GM12878 (cell line): ENCODE measurements around the gene ZNF423.

Experiments
- REST ChIP-seq: IDR thresholded peaks from 2 replicates; pipeline ENCODE4 v1.6.1; 2012; ENCODE audit warnings: mild to moderate bottlenecking, low read depth, low read length
- TF ChIP-seq, protein P1 (sequence below): fragments of 450-650 bp; IDR thresholded peaks from 2 replicates; pipeline ENCODE4 v1.6.1; 2017; ENCODE audit warnings: mild to moderate bottlenecking, low read depth, inconsistent platforms; ENCODE audit not compliant: poor library complexity, severe bottlenecking

DNA sequence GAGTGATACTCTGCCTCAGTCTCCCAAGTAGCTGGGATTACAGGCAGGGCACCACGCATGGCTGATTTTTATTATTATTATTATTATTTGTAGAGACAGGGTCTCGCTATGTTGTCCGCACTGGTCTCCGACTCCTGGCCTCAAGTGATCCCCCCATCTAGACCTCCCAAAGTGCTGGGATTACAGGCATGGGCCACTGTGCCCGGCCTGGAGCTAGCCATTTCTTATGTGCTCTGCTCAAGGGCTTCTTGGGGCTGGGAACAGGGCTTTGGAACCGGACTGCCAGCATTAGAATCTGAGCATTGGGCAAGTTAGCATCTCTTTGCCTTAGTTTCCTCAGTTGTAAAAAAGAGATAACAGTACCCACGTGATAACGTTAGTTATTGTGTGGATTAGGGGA lies 371.0 kb downstream of the ZNF423 start:
- TF ChIP-seq REST = no peak
- TF ChIP-seq, protein P1, sequence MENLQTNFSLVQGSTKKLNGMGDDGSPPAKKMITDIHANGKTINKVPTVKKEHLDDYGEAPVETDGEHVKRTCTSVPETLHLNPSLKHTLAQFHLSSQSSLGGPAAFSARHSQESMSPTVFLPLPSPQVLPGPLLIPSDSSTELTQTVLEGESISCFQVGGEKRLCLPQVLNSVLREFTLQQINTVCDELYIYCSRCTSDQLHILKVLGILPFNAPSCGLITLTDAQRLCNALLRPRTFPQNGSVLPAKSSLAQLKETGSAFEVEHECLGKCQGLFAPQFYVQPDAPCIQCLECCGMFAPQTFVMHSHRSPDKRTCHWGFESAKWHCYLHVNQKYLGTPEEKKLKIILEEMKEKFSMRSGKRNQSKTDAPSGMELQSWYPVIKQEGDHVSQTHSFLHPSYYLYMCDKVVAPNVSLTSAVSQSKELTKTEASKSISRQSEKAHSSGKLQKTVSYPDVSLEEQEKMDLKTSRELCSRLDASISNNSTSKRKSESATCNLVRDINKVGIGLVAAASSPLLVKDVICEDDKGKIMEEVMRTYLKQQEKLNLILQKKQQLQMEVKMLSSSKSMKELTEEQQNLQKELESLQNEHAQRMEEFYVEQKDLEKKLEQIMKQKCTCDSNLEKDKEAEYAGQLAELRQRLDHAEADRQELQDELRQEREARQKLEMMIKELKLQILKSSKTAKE = no peak
